ENCODE measurements around the gene TLE6. TPM values are rescaled to one million over a fixed set of nuclear protein-coding genes. Genes with fewer than 3 reads are reported as not detected.
"Not testable (repeated sequence)": the region's sequence is repeated elsewhere in the genome, so short reads cannot be mapped to it uniquely, and the experiment has no call there.

TLE6 gene
- total and polyA plus RNA-seq, 9 donors, result 0.41 to 1.2 (median 0.79) TPM

- no peaks in the 10 kb centered on the region for H3K4me1 ChIP-seq (ENCODE audit: insufficient read depth)
- H3K9me3 ChIP-seq, result no peaks in the 10 kb centered on the region
- no peaks in the 10 kb centered on the region for H3K36me3 ChIP-seq
- H3K27me3 ChIP-seq, result no peaks in the 10 kb centered on the region
- intact Hi-C loops (cut with DNase I), result loop anchor here in 2 of 4 donors (5.0 to 10.0 kb wide), 2 partner anchors 133 to 200 kb away; partner anchors contain the start of gene GNA11 (in 1 of the 2)
- H3K27ac ChIP-seq, result no peak overlapping the region
- peak; percentile 44 to 95 (median 95) for TF ChIP-seq CTCF (IDR thresholded peaks at IDR 0.05)
- TF ChIP-seq POLR2A (IDR thresholded peaks at IDR 0.05), result no peak
- TF ChIP-seq EP300 (IDR thresholded peaks at IDR 0.05), result no peak
- DNase-seq, result peak in 2 of 5 donors; percentile 50 to 69
- 17 to 28% (median 22%) methylated on average over 17 of the region's 17 CpGs for WGBS, 3 donors
- no peak overlapping the region for H3K4me3 ChIP-seq
These were observed 15.2 kb upstream of the TLE6 start for GRCh38 chr19:2962018-2962670.

DNA sequence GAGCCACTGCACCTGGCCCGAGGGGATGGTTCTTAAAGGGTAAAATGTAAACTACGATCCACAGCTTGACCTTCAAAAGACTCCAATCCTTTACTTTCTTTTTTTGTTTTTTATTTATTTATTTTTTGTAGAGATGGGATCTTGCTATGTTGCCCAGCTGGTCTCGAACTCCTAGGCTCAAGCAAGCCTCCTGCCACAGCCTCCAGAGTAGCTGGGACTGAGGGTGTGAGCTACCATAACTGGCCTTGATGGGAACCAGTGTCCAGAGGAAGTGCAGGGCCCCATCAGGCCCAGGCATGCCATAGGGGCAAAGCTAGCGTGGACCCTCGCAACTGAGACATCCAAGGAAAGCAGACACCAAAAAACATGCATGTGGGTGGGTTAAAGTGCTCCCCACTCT is 14.2 kb upstream of the TLE6 start:
- no peak for TF ChIP-seq POLR2A (IDR thresholded peaks at IDR 0.05)
- TF ChIP-seq EP300 (IDR thresholded peaks at IDR 0.05), result no peak
- TF ChIP-seq CTCF (IDR thresholded peaks at IDR 0.05), result no peak
- Histone ChIP-seq H3K4me3 (no peak overlapping the region), H3K4me1 (ENCODE audit: insufficient read depth) (no peaks in the 10 kb centered on the region), H3K27me3 (no peaks in the 10 kb centered on the region), H3K9me3 (no peaks in the 10 kb centered on the region), H3K36me3 (no peaks in the 10 kb centered on the region), H3K27ac (no peak overlapping the region)
- intact Hi-C loops (cut with DNase I), result loop anchor here in 2 of 4 donors (5.0 to 10.0 kb wide), 2 partner anchors 132 to 199 kb away; partner anchors contain the start of gene GNA11 (in 1 of the 2)
- no peak for DNase-seq
- 79 to 88% (median 80%) methylated on average over 5 of the region's 5 CpGs for WGBS, 3 donors

DNA sequence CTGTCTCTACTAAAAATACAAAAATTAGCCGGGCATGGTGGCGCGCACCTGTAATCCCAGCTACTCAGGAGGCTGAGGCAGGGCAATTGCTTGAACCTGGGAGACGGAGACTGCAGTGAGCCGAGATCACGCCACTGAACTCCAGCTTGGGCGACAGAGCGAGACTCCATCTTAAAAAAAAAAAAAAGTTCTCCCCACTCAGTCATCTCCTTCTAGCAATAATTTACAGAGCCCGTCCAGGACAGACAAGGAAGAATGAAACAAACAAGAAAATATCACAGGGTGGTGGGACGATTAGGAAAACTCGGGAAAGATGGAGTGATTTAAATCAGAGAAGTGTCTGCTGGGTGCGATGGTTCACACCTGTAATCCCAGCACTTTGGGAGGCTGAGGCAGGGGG is 13.7 kb upstream of the TLE6 start:
- not testable (repeated sequence) for DNase-seq; H3K4me3 ChIP-seq; H3K27ac ChIP-seq; H3K4me1 ChIP-seq (ENCODE audit: insufficient read depth); H3K9me3 ChIP-seq; H3K36me3 ChIP-seq; H3K27me3 ChIP-seq
- WGBS, 3 donors, result 77 to 88% (median 80%) methylated on average over 12 of the region's 12 CpGs
- intact Hi-C loops (cut with DNase I), result loop anchor here in 2 of 4 donors (5.0 to 10.0 kb wide), 2 partner anchors 131 to 199 kb away; partner anchors contain the start of gene GNA11 (in 1 of the 2)

GRCh38 chr19:2964874-2965273 is 12.5 kb upstream of the TLE6 start:
- Histone ChIP-seq H3K36me3 (no peaks in the 10 kb centered on the region), H3K9me3 (no peaks in the 10 kb centered on the region), H3K4me3 (no peak overlapping the region), H3K4me1 (ENCODE audit: insufficient read depth) (peaks cover 6% of the 10 kb centered on the region), H3K27ac (no peak overlapping the region), H3K27me3 (no peaks in the 10 kb centered on the region)
- no peak for DNase-seq
- intact Hi-C loops (cut with DNase I), result loop anchor here in 2 of 4 donors (5.0 to 10.0 kb wide), 2 partner anchors 130 to 197 kb away; partner anchors contain the start of gene GNA11 (in 1 of the 2)
- WGBS, 3 donors, result 92 to 95% (median 92%) methylated on average over 5 of the region's 5 CpGs
- TF ChIP-seq EP300 (IDR thresholded peaks at IDR 0.05), result no peak

DNA sequence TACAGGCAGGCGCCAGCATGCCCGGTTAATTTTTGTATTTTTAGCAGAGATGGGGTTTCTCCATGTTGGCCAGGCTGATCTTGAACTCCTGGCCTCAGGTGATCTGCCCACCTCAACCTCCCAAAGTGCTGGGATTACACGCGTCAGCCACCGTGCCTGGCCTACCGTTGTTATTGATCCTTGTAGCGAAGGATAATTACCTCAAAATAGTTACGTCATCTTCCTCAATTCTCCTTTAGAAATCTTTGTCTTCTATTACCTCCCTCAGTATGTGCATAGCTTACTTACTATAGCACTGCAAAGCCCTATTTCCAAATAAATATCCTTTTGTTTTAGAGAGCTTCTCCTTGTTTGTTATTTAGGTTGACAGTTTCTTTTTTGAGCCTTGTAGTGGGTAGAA is 9.4 kb upstream of the TLE6 start:
- Histone ChIP-seq H3K27me3 (no peaks in the 10 kb centered on the region), H3K36me3 (no peaks in the 10 kb centered on the region), H3K4me3 (no peak overlapping the region), H3K27ac (no peak overlapping the region), H3K4me1 (ENCODE audit: insufficient read depth) (peaks cover 9% of the 10 kb centered on the region), H3K9me3 (no peaks in the 10 kb centered on the region)
- TF ChIP-seq POLR2A (IDR thresholded peaks at IDR 0.05) (no peak), EP300 (IDR thresholded peaks at IDR 0.05) (no peak), CTCF (IDR thresholded peaks at IDR 0.05) (no peak)
- intact Hi-C loops (cut with DNase I), result loop anchor here in 1 of 4 donors (10.0 kb wide), 1 partner anchor 127 kb away; the partner anchor contains the start of gene GNA11
- 75 to 81% (median 79%) methylated on average over 8 of the region's 8 CpGs for WGBS, 3 donors
- no peak for DNase-seq

All from ovary (tissue), 9 donors.